Large intestine (tissue), 3 donors: ENCODE measurements around the gene UBE2D1. TPM values are rescaled to one million over a fixed set of nuclear protein-coding genes. Genes with fewer than 3 reads are reported as not detected.

Experiments
- DNase-seq, 2 donors: peaks; one replicate each; pipeline versions ENCODE4 v3.0.0 to v3.0.0-alpha.2; 2013
- H3K27ac ChIP-seq: one replicate; pipeline ENCODE4 v1.5.1; 2013; ENCODE audit warnings: low read length
- H3K27me3 ChIP-seq: 2 replicates; pipeline ENCODE4 v1.6.1; 2013; ENCODE audit warnings: low read length; ENCODE audit not compliant: control insufficient read depth, insufficient read depth
- H3K36me3 ChIP-seq: 2 replicates; pipeline ENCODE4 v1.6.1; 2013; ENCODE audit warnings: low read length; ENCODE audit not compliant: control insufficient read depth, insufficient read depth
- H3K4me1 ChIP-seq: one replicate; pipeline ENCODE4 v1.6.1; 2013; ENCODE audit warnings: low read length; ENCODE audit not compliant: control insufficient read depth, insufficient read depth
- H3K4me3 ChIP-seq: one replicate; pipeline ENCODE4 v1.5.1; 2013; ENCODE audit warnings: low read length
- H3K9me3 ChIP-seq: one replicate; pipeline ENCODE4 v1.6.1; 2013; ENCODE audit warnings: mild to moderate bottlenecking, low read depth, low read length, moderate library complexity; ENCODE audit not compliant: control insufficient read depth
- WGBS: methylation state at CpG from one replicate; pipeline ENCODE4 v1.1.5; 2013; ENCODE audit warnings: low lambda C conversion rate; ENCODE audit not compliant: insufficient coverage; 5-methylcytosine and 5-hydroxymethylcytosine counted together
- polyA plus RNA-seq: library from polyadenylated mRNA; unstranded; fragments of 120-200 nt; gene quantifications from one replicate; pipeline ENCODE4 v1.2.1, GENCODE V29; 2013

Gene UBE2D1
- polyA plus RNA-seq, 1 donor, result 21.9 TPM

- Histone ChIP-seq H3K9me3 (no peaks in the 10 kb centered on the region), H3K27ac (no peak overlapping the region), H3K4me3 (no peak overlapping the region), H3K27me3 (no peaks in the 10 kb centered on the region), H3K4me1 (no peaks in the 10 kb centered on the region), H3K36me3 (no peaks in the 10 kb centered on the region)
- no peak for DNase-seq
Observed at GRCh38 chr10:58311026-58311425, 23.8 kb upstream of the UBE2D1 start.

GRCh38 chr10:58316874-58317273 lies 17.9 kb upstream of the UBE2D1 start:
- no peaks in the 10 kb centered on the region for H3K27me3 ChIP-seq
- H3K4me3 ChIP-seq, result no peak overlapping the region
- no peak for DNase-seq
- no peaks in the 10 kb centered on the region for H3K4me1 ChIP-seq
- no peak overlapping the region for H3K27ac ChIP-seq
- H3K36me3 ChIP-seq, result no peaks in the 10 kb centered on the region
- no peaks in the 10 kb centered on the region for H3K9me3 ChIP-seq

GRCh38 chr10:58318346-58318745 lies 16.5 kb upstream of the UBE2D1 start:
- Histone ChIP-seq H3K27me3 (no peaks in the 10 kb centered on the region), H3K9me3 (no peaks in the 10 kb centered on the region), H3K4me3 (no peak overlapping the region), H3K4me1 (no peaks in the 10 kb centered on the region), H3K36me3 (no peaks in the 10 kb centered on the region), H3K27ac (no peak overlapping the region)
- DNase-seq, result no peak
- 89% methylated on average over 1 of the region's 2 CpGs for WGBS

- Histone ChIP-seq H3K4me3 (no peak overlapping the region), H3K27me3 (no peaks in the 10 kb centered on the region), H3K4me1 (no peaks in the 10 kb centered on the region), H3K27ac (no peak overlapping the region), H3K36me3 (no peaks in the 10 kb centered on the region), H3K9me3 (no peaks in the 10 kb centered on the region)
- no peak for DNase-seq
- WGBS, result 60% methylated on average over 1 of the region's 1 CpG
Observed at GRCh38 chr10:58319599-58319998, 15.2 kb upstream of the UBE2D1 start.

- no peak for DNase-seq
- H3K4me1 ChIP-seq, result no peaks in the 10 kb centered on the region
- no peaks in the 10 kb centered on the region for H3K27me3 ChIP-seq
- H3K27ac ChIP-seq, result no peak overlapping the region
- H3K4me3 ChIP-seq, result no peak overlapping the region
- no peaks in the 10 kb centered on the region for H3K36me3 ChIP-seq
- no peaks in the 10 kb centered on the region for H3K9me3 ChIP-seq
- no CpG with 5 or more reads among the region's 4 CpGs for WGBS
Observed at GRCh38 chr10:58320351-58321049, 14.3 kb upstream of the UBE2D1 start.

- peak in 1 of 2 donors; percentile 57 for DNase-seq
- no peaks in the 10 kb centered on the region for H3K27me3 ChIP-seq
- H3K4me3 ChIP-seq, result no peak overlapping the region
- H3K4me1 ChIP-seq, result no peaks in the 10 kb centered on the region
- H3K36me3 ChIP-seq, result no peaks in the 10 kb centered on the region
- no peak overlapping the region for H3K27ac ChIP-seq
- H3K9me3 ChIP-seq, result peaks cover 3% of the 10 kb centered on the region
- WGBS, result no CpG with 5 or more reads among the region's 3 CpGs
Observed at GRCh38 chr10:58322072-58322834, 12.6 kb upstream of the UBE2D1 start.

- Histone ChIP-seq H3K4me3 (no peak overlapping the region), H3K27ac (no peak overlapping the region), H3K9me3 (peaks cover 3% of the 10 kb centered on the region), H3K27me3 (no peaks in the 10 kb centered on the region), H3K4me1 (no peaks in the 10 kb centered on the region), H3K36me3 (no peaks in the 10 kb centered on the region)
- WGBS, result no CpG with 5 or more reads among the region's 1 CpG
- DNase-seq, result no peak
Observed at GRCh38 chr10:58322835-58323209, 12.0 kb upstream of the UBE2D1 start.

GRCh38 chr10:58326967-58327381 lies 7.8 kb upstream of the UBE2D1 start:
- H3K4me3 ChIP-seq, result peak overlapping the region; percentile 6
- peak in 1 of 2 donors; percentile 9 for DNase-seq

GRCh38 chr10:58328233-58328632 lies 6.6 kb upstream of the UBE2D1 start:
- no peaks in the 10 kb centered on the region for H3K4me1 ChIP-seq
- H3K4me3 ChIP-seq, result no peak overlapping the region
- no peak overlapping the region for H3K27ac ChIP-seq
- H3K27me3 ChIP-seq, result no peaks in the 10 kb centered on the region
- no peak for DNase-seq
- H3K9me3 ChIP-seq, result peaks cover 3% of the 10 kb centered on the region
- WGBS, result no CpG with 5 or more reads among the region's 1 CpG
- no peaks in the 10 kb centered on the region for H3K36me3 ChIP-seq

More at GRCh38 chr10:58326967-58327381, 7.8 kb upstream of the UBE2D1 start:
- WGBS, result no CpG with 5 or more reads among the region's 25 CpGs
- Histone ChIP-seq H3K9me3 (peaks cover 3% of the 10 kb centered on the region), H3K27ac (no peak overlapping the region), H3K4me1 (no peaks in the 10 kb centered on the region), H3K27me3 (no peaks in the 10 kb centered on the region), H3K36me3 (no peaks in the 10 kb centered on the region)

GRCh38 chr10:58330431-58330830 lies 4.4 kb upstream of the UBE2D1 start:
- WGBS, result no CpG with 5 or more reads among the region's 1 CpG
- no peak for DNase-seq
- Histone ChIP-seq H3K27ac (no peak overlapping the region), H3K9me3 (peaks cover 3% of the 10 kb centered on the region), H3K36me3 (no peaks in the 10 kb centered on the region), H3K4me3 (no peak overlapping the region), H3K27me3 (no peaks in the 10 kb centered on the region), H3K4me1 (no peaks in the 10 kb centered on the region)

GRCh38 chr10:58331646-58332045 lies 3.2 kb upstream of the UBE2D1 start:
- no peak overlapping the region for H3K4me3 ChIP-seq
- no peak overlapping the region for H3K27ac ChIP-seq
- no peaks in the 10 kb centered on the region for H3K4me1 ChIP-seq
- WGBS, result 83% methylated on average over 2 of the region's 2 CpGs
- H3K27me3 ChIP-seq, result no peaks in the 10 kb centered on the region
- peaks cover 3% of the 10 kb centered on the region for H3K9me3 ChIP-seq
- no peak for DNase-seq
- no peaks in the 10 kb centered on the region for H3K36me3 ChIP-seq
